Mucosa of stomach (tissue), 1 donor: ENCODE measurements around the gene SETD6.
A peak's percentile ranks its signal among the peaks of the same experiment; 100 is the strongest.

Source experiments
- H3K27me3 ChIP-seq: one replicate; pipeline ENCODE4 v1.7.0; 2013; ENCODE audit warnings: mild to moderate bottlenecking, low read length; ENCODE audit not compliant: control insufficient read depth, insufficient read depth
- H3K36me3 ChIP-seq: one replicate; pipeline ENCODE4 v1.7.0; 2013; ENCODE audit warnings: low read length; ENCODE audit not compliant: control insufficient read depth, insufficient read depth
- H3K4me1 ChIP-seq: one replicate; pipeline ENCODE4 v1.7.0; 2013; ENCODE audit warnings: mild to moderate bottlenecking, low read length; ENCODE audit not compliant: control insufficient read depth, insufficient read depth
- H3K4me3 ChIP-seq: one replicate; pipeline ENCODE4 v1.7.0; 2013; ENCODE audit warnings: low read length
- H3K9ac ChIP-seq: one replicate; pipeline ENCODE4 v1.7.0; 2013; ENCODE audit warnings: mild to moderate bottlenecking, low read length, moderate library complexity
- H3K9me3 ChIP-seq: one replicate; pipeline ENCODE4 v1.7.0; 2013; ENCODE audit warnings: mild to moderate bottlenecking, low read length, moderate library complexity; ENCODE audit not compliant: control insufficient read depth
- donor health status: Pancreatic carcinoma.

The SETD6 gene

GRCh38 chr16:58515871-58516767 lies 802 bp downstream of the SETD6 start:
- Histone ChIP-seq H3K4me3 (no peak overlapping the region), H3K9me3 (no peaks in the 10 kb centered on the region), H3K4me1 (peaks cover 19% of the 10 kb centered on the region), H3K36me3 (peaks cover 15% of the 10 kb centered on the region), H3K27me3 (no peaks in the 10 kb centered on the region), H3K9ac (peak overlapping the region; percentile 40)

GRCh38 chr16:58516768-58517107 lies 1.4 kb downstream of the SETD6 start:
- peaks cover 15% of the 10 kb centered on the region for H3K36me3 ChIP-seq

GRCh38 chr16:58518083-58518979 lies 3.0 kb downstream of the SETD6 start:
- Histone ChIP-seq H3K9me3 (no peaks in the 10 kb centered on the region), H3K4me3 (no peak overlapping the region), H3K27me3 (no peaks in the 10 kb centered on the region), H3K36me3 (peaks cover 15% of the 10 kb centered on the region), H3K9ac (no peak overlapping the region), H3K4me1 (peaks cover 19% of the 10 kb centered on the region)

More at GRCh38 chr16:58516768-58517107, 1.4 kb downstream of the SETD6 start:
- H3K4me3 ChIP-seq: no peak overlapping the region
- peaks cover 19% of the 10 kb centered on the region for H3K4me1 ChIP-seq
- H3K27me3 ChIP-seq: no peaks in the 10 kb centered on the region
- no peak overlapping the region for H3K9ac ChIP-seq
- H3K9me3 ChIP-seq: no peaks in the 10 kb centered on the region

GRCh38 chr16:58518980-58519368 lies 3.7 kb downstream of the SETD6 start:
- Histone ChIP-seq H3K27me3 (no peaks in the 10 kb centered on the region), H3K36me3 (peaks cover 15% of the 10 kb centered on the region), H3K4me1 (peaks cover 19% of the 10 kb centered on the region)

GRCh38 chr16:58519707-58520106 lies 4.4 kb downstream of the SETD6 start:
- H3K4me3 ChIP-seq: no peak overlapping the region
- peaks cover 15% of the 10 kb centered on the region for H3K36me3 ChIP-seq
- peaks cover 15% of the 10 kb centered on the region for H3K4me1 ChIP-seq
- H3K9me3 ChIP-seq: no peaks in the 10 kb centered on the region
- no peak overlapping the region for H3K9ac ChIP-seq
- H3K27me3 ChIP-seq: no peaks in the 10 kb centered on the region

More at GRCh38 chr16:58518980-58519368, 3.7 kb downstream of the SETD6 start:
- Histone ChIP-seq H3K4me3 (no peak overlapping the region), H3K9me3 (no peaks in the 10 kb centered on the region), H3K9ac (no peak overlapping the region)

- Histone ChIP-seq H3K4me1 (peaks cover 4% of the 10 kb centered on the region), H3K36me3 (peaks cover 16% of the 10 kb centered on the region), H3K4me3 (no peak overlapping the region), H3K9ac (no peak overlapping the region), H3K27me3 (no peaks in the 10 kb centered on the region), H3K9me3 (no peaks in the 10 kb centered on the region)
Measured at GRCh38 chr16:58530179-58530578, 14.9 kb downstream of the SETD6 start.

GRCh38 chr16:58532414-58532813 lies 17.1 kb downstream of the SETD6 start:
- H3K9ac ChIP-seq: no peak overlapping the region
- no peak overlapping the region for H3K4me3 ChIP-seq
- H3K4me1 ChIP-seq: peaks cover 4% of the 10 kb centered on the region
- H3K9me3 ChIP-seq: no peaks in the 10 kb centered on the region
- H3K27me3 ChIP-seq: no peaks in the 10 kb centered on the region
- H3K36me3 ChIP-seq: peaks cover 20% of the 10 kb centered on the region

- H3K36me3 ChIP-seq: peaks cover 20% of the 10 kb centered on the region
Measured at GRCh38 chr16:58533751-58534470, 18.6 kb downstream of the SETD6 start.

GRCh38 chr16:58535100-58535499 lies 19.8 kb downstream of the SETD6 start:
- Histone ChIP-seq H3K9ac (no peak overlapping the region), H3K27me3 (no peaks in the 10 kb centered on the region), H3K36me3 (peaks cover 24% of the 10 kb centered on the region), H3K9me3 (no peaks in the 10 kb centered on the region), H3K4me3 (no peak overlapping the region), H3K4me1 (no peaks in the 10 kb centered on the region)

More at GRCh38 chr16:58533751-58534470, 18.6 kb downstream of the SETD6 start:
- Histone ChIP-seq H3K9me3 (no peaks in the 10 kb centered on the region), H3K4me1 (no peaks in the 10 kb centered on the region), H3K27me3 (no peaks in the 10 kb centered on the region), H3K9ac (no peak overlapping the region), H3K4me3 (no peak overlapping the region)

- Histone ChIP-seq H3K4me3 (no peak overlapping the region), H3K4me1 (no peaks in the 10 kb centered on the region), H3K9ac (no peak overlapping the region), H3K27me3 (no peaks in the 10 kb centered on the region), H3K9me3 (no peaks in the 10 kb centered on the region), H3K36me3 (peaks cover 26% of the 10 kb centered on the region)
Measured at GRCh38 chr16:58536278-58536677, 21.0 kb downstream of the SETD6 start.

GRCh38 chr16:58537124-58537906 lies 22.0 kb downstream of the SETD6 start:
- Histone ChIP-seq H3K36me3 (peaks cover 19% of the 10 kb centered on the region), H3K27me3 (no peaks in the 10 kb centered on the region), H3K9me3 (no peaks in the 10 kb centered on the region), H3K4me3 (no peak overlapping the region), H3K9ac (no peak overlapping the region), H3K4me1 (no peaks in the 10 kb centered on the region)
